ENCODE measurements around the gene ELAVL1. TPM values are rescaled to one million over a fixed set of nuclear protein-coding genes. Genes with fewer than 3 reads are reported as not detected.
"Not testable (repeated sequence)": the region's sequence is repeated elsewhere in the genome, so short reads cannot be mapped to it uniquely, and the experiment has no call there.

ELAVL1 gene
- total RNA-seq, 2 experiments from 2014 or later: 161 to 164 TPM

DNA sequence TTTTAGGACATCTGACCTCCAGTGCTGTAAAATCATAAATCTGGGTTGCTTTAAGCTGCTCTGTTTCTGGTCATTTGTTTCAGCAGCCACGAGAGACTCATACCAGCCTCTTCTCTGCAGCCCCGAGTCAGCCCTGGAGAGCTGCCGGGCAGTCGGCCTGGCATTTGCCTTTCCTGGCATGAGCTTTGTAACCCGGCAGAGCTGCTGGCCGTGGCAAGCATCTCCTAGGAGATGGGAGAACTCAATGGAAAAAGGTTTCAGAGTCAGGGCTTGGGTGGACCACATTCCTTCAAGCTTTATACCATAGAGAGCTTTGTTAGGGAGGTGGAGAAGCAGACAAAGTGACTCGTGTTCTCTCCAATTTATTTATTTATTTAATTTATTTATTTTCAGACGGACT is 25.5 kb upstream of the ELAVL1 start:
- Mint-ChIP-seq H3K27me3 (no peaks in the 10 kb centered on the region), H3K36me3 (ENCODE audit: low read depth) (no peaks in the 10 kb centered on the region), H3K4me1 (ENCODE audit: low read depth) (no peaks in the 10 kb centered on the region), H3K4me3 (no peak overlapping the region), H3K9me3 (no peaks in the 10 kb centered on the region), H3K27ac (no peak overlapping the region)
- intact Hi-C loops (cut with micrococcal nuclease): no loop called here
- ATAC-seq (no peak), DNase-seq (no peak)
- CTCF ChIA-PET: interaction anchor here (1.7 kb wide), 1 partner anchor 60 kb away, joined by 9 read pairs; no protein-coding TSS in a partner anchor
- POLR2A ChIA-PET: interaction anchor here (0.5 to 1.2 kb wide), 2 partner anchors 16 to 42 kb away, joined by 3 read pairs; no protein-coding TSS in a partner anchor
- no peak for TF ChIP-seq CTCF (IDR thresholded peaks at IDR 0.05)

DNA sequence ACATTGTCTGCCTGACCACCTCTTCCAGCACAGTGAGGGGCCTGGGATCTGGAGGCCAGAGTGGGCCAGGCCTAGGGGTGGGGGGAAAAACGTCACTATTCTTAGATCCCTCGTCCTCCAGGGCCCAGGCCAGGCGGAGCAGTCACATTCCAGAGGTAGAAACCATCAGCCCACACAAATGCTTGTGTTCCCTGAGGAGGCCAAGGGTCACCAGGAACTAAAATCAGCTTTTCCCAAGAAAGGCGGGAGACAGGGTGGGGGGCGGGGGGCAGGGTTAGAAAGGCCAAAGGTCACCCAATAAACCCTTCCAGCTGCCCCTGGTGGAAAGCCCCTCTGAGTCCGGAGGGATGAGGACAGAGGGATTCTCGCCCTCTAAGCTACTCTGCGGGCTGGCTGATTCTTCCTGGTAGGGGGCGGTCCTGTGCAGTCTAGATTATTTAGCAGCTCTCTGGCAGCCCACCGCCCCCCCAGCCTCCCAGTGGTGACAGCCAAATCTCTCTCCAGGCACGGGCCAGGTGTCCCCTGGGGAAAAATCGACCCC is 23.6 kb upstream of the ELAVL1 start:
- ATAC-seq: no peak
- ChIA-PET CTCF (interaction anchor here (0.6 to 1.2 kb wide), 3 partner anchors 11 to 40 kb away, joined by 3 read pairs; no protein-coding TSS in a partner anchor), POLR2A (no interaction called here)
- Mint-ChIP-seq H3K4me3 (no peak overlapping the region), H3K9me3 (no peaks in the 10 kb centered on the region), H3K27ac (no peak overlapping the region), H3K4me1 (ENCODE audit: low read depth) (no peaks in the 10 kb centered on the region), H3K36me3 (ENCODE audit: low read depth) (no peaks in the 10 kb centered on the region), H3K27me3 (no peaks in the 10 kb centered on the region)
- TF ChIP-seq CTCF (IDR thresholded peaks at IDR 0.05): no peak
- DNase-seq: no peak
- intact Hi-C loops (cut with micrococcal nuclease): no loop called here

- no peaks in the 10 kb centered on the region for H3K27me3 Mint-ChIP-seq
- no peaks in the 10 kb centered on the region for H3K4me1 Mint-ChIP-seq (ENCODE audit: low read depth)
- ATAC-seq: no peak
- no peak overlapping the region for H3K27ac Mint-ChIP-seq
- no peaks in the 10 kb centered on the region for H3K9me3 Mint-ChIP-seq
- H3K36me3 Mint-ChIP-seq (ENCODE audit: low read depth): no peaks in the 10 kb centered on the region
- intact Hi-C loops (cut with micrococcal nuclease): no loop called here
- DNase-seq: no peak
- TF ChIP-seq CTCF (IDR thresholded peaks at IDR 0.05): no peak
- H3K4me3 Mint-ChIP-seq: no peak overlapping the region
- POLR2A ChIA-PET: no interaction called here
- CTCF ChIA-PET: no interaction called here
Measured at GRCh38 chr19:8025316-8025715, 19.9 kb upstream of the ELAVL1 start.

DNA sequence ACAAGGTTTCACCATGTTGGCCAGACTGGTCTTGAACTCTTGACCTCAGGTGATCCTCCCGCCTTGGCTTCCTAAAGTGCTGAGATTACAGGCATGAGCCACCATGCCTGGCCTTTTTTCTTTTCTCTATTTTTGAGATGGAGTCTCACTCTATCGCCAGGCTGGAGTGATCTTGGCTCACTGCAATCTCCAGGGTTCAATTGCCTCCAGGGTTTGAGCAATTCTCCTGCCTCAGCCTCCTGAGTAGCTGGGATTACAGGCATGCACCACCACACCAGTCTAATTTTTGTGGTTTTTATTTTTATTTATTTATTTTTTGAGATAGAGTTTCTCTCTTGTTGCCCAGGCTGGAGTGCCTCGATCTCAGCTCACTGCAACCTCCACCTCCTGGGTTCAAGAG is 18.8 kb upstream of the ELAVL1 start:
- H3K4me3 Mint-ChIP-seq; H3K27me3 Mint-ChIP-seq; DNase-seq; intact Hi-C loops (cut with micrococcal nuclease); H3K4me1 Mint-ChIP-seq (ENCODE audit: low read depth); ATAC-seq; H3K27ac Mint-ChIP-seq; H3K9me3 Mint-ChIP-seq; H3K36me3 Mint-ChIP-seq (ENCODE audit: low read depth): not testable (repeated sequence)
- POLR2A ChIA-PET: interaction anchor here (0.6 kb wide), 1 partner anchor 81 kb away, joined by 5 read pairs; no protein-coding TSS in a partner anchor
- CTCF ChIA-PET: interaction anchor here (0.8 kb wide), 1 partner anchor 19 kb away, joined by 3 read pairs; the partner anchor contains the start of gene ELAVL1

DNA sequence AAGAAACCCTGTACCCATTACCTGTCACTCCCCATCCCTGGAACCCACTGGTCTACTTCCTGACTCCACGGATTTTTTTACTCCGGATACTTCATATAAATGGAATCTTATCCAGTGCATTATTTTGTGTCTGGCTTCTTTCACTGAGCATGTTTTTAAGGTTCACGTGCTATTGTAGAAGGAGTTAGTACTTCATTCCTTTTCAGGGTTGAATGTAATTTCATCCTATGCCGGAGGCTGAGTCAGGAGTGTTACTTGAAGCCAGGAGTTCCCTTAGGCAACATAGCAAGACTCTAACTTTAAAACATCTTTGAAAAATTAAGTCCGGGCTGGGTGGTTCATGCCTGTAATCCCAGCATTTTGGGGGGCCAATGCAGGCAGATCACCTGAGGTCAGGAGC is 17.9 kb upstream of the ELAVL1 start:
- no peak overlapping the region for H3K4me3 Mint-ChIP-seq
- H3K4me1 Mint-ChIP-seq (ENCODE audit: low read depth): no peaks in the 10 kb centered on the region
- H3K9me3 Mint-ChIP-seq: no peaks in the 10 kb centered on the region
- intact Hi-C loops (cut with micrococcal nuclease): no loop called here
- no peak overlapping the region for H3K27ac Mint-ChIP-seq
- TF ChIP-seq CTCF (IDR thresholded peaks at IDR 0.05): no peak
- no peak for ATAC-seq
- no peaks in the 10 kb centered on the region for H3K27me3 Mint-ChIP-seq
- CTCF ChIA-PET: no interaction called here
- no peaks in the 10 kb centered on the region for H3K36me3 Mint-ChIP-seq (ENCODE audit: low read depth)
- POLR2A ChIA-PET: no interaction called here
- no peak for DNase-seq
